Right renal cortex interstitium (tissue), 3 donors: ENCODE results near the gene CCDC148. TPM values are rescaled to one million over a fixed set of nuclear protein-coding genes. Genes with fewer than 3 reads are reported as not detected.
A peak's percentile ranks its signal among the peaks of the same experiment; 100 is the strongest.

Source experiments
- DNase-seq, 3 donors: peaks; one replicate each; pipeline ENCODE4 v3.0.0-alpha.2; 2013; ENCODE audit warnings: low read depth in 3 of 3, low spot score in 2 of 3
- polyA plus RNA-seq, 3 donors: library from polyadenylated mRNA; unstranded; fragments of 120-200 nt; gene quantifications; one replicate each; pipeline ENCODE4 v1.2.1, GENCODE V29; 2013; ENCODE audit not compliant: insufficient read length in 3 of 3

The CCDC148 gene
- polyA plus RNA-seq, 3 donors: 6.7 to 8.2 (median 8.0) TPM

- peak in 2 of 3 donors; percentile 27 to 61 for DNase-seq
These were observed 324.5 kb downstream of the CCDC148 start for GRCh38 chr2:158131919-158132566.

GRCh38 chr2:158131483-158131912, 325.1 kb downstream of the CCDC148 start:
- DNase-seq: no peak

- peak in 1 of 3 donors; percentile 10 for DNase-seq
These were observed 325.6 kb downstream of the CCDC148 start for GRCh38 chr2:158130832-158131473.

GRCh38 chr2:158129037-158129436, 327.5 kb downstream of the CCDC148 start:
- DNase-seq: no peak

GRCh38 chr2:158128168-158128973, 328.2 kb downstream of the CCDC148 start:
- no peak for DNase-seq

- no peak for DNase-seq
These were observed 329.2 kb downstream of the CCDC148 start for GRCh38 chr2:158127380-158127804.

- DNase-seq: no peak
These were observed 330.6 kb downstream of the CCDC148 start for GRCh38 chr2:158125756-158126498.

- no peak for DNase-seq
These were observed 331.7 kb downstream of the CCDC148 start for GRCh38 chr2:158124896-158125295.

Other genes with a start within 250 kb of the CCDC148 start
- 100 to 1,000 TPM; 156 to 161 (median 157) TPM for gene PKP4, start 199 bp upstream of the CCDC148 start, polyA plus RNA-seq